ENCODE results near the gene FBLN7.

The FBLN7 gene

GRCh38 chr2:112140205-112140802 is 2.1 kb downstream of the FBLN7 start:
- H3K36me3 ChIP-seq (ENCODE audit: control insufficient read depth in 5 of 5, insufficient read depth in 5 of 5, low read length in 5 of 5), result no peaks in the 10 kb centered on the region
- peaks cover 0 to 7% (median 0%) of the 10 kb centered on the region in 5 donors for H3K9me3 ChIP-seq (ENCODE audit: control insufficient read depth in 5 of 5, low read length in 5 of 5)
- peaks cover 4 to 15% (median 9%) of the 10 kb centered on the region in 5 donors for H3K4me1 ChIP-seq (ENCODE audit: control insufficient read depth in 5 of 5, insufficient read depth in 5 of 5, low read length in 5 of 5)
- H3K27me3 ChIP-seq (ENCODE audit: control insufficient read depth in 5 of 5, insufficient read depth in 4 of 5, low read length in 5 of 5), result peaks cover 0 to 8% (median 3%) of the 10 kb centered on the region in 5 donors
- no peak overlapping the region for H3K9ac ChIP-seq (ENCODE audit: low read length in 5 of 5)
- H3K4me3 ChIP-seq (ENCODE audit: low read depth in 1 of 5, low read length in 5 of 5), result peak overlapping the region in 3 of 5 donors; percentile 48 to 55 (median 53)
- H3K27ac ChIP-seq (ENCODE audit: low read depth, low read length), result no peak overlapping the region

GRCh38 chr2:112140899-112141625 is 2.9 kb downstream of the FBLN7 start:
- H3K4me1 ChIP-seq (ENCODE audit: control insufficient read depth in 5 of 5, insufficient read depth in 5 of 5, low read length in 5 of 5), result peaks cover 4 to 15% (median 9%) of the 10 kb centered on the region in 5 donors
- no peak overlapping the region for H3K9ac ChIP-seq (ENCODE audit: low read length in 5 of 5)
- H3K27me3 ChIP-seq (ENCODE audit: control insufficient read depth in 5 of 5, insufficient read depth in 4 of 5, low read length in 5 of 5), result peaks cover 0 to 8% (median 3%) of the 10 kb centered on the region in 5 donors
- H3K4me3 ChIP-seq (ENCODE audit: low read depth in 1 of 5, low read length in 5 of 5), result peak overlapping the region in 1 of 5 donors; percentile 48
- peaks cover 0 to 7% (median 0%) of the 10 kb centered on the region in 5 donors for H3K9me3 ChIP-seq (ENCODE audit: control insufficient read depth in 5 of 5, low read length in 5 of 5)
- no peaks in the 10 kb centered on the region for H3K36me3 ChIP-seq (ENCODE audit: control insufficient read depth in 5 of 5, insufficient read depth in 5 of 5, low read length in 5 of 5)
- H3K27ac ChIP-seq (ENCODE audit: low read depth, low read length), result no peak overlapping the region

DNA sequence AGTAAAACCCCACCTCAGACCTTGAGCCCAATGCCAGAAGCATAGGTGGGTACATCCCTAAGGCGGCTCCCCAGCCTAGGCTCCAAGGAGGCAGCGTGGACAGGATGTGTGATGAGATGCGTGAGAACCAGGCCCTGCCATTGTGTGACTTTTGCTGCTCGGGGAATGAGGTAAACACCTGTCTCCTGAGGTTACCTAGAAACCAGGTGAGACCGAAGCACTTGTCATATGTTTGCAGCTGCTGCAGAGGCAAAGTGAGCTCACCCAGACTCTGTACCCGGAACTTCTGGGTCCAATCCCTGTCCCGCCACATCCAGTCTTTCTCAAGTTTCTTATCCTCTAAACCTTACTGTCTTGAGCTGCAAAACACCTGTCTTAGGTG is 3.4 kb downstream of the FBLN7 start:
- peaks cover 0 to 7% (median 0%) of the 10 kb centered on the region in 5 donors for H3K9me3 ChIP-seq (ENCODE audit: control insufficient read depth in 5 of 5, low read length in 5 of 5)
- H3K4me1 ChIP-seq (ENCODE audit: control insufficient read depth in 5 of 5, insufficient read depth in 5 of 5, low read length in 5 of 5), result peaks cover 4 to 15% (median 9%) of the 10 kb centered on the region in 5 donors
- H3K27me3 ChIP-seq (ENCODE audit: control insufficient read depth in 5 of 5, insufficient read depth in 4 of 5, low read length in 5 of 5), result peaks cover 0 to 8% (median 3%) of the 10 kb centered on the region in 5 donors
- H3K9ac ChIP-seq (ENCODE audit: low read length in 5 of 5), result no peak overlapping the region
- no peaks in the 10 kb centered on the region for H3K36me3 ChIP-seq (ENCODE audit: control insufficient read depth in 5 of 5, insufficient read depth in 5 of 5, low read length in 5 of 5)
- no peak overlapping the region for H3K27ac ChIP-seq (ENCODE audit: low read depth, low read length)
- H3K4me3 ChIP-seq (ENCODE audit: low read depth in 1 of 5, low read length in 5 of 5), result no peak overlapping the region

- H3K9me3 ChIP-seq (ENCODE audit: control insufficient read depth in 5 of 5, low read length in 5 of 5), result peaks cover 0 to 3% (median 0%) of the 10 kb centered on the region in 5 donors
- peaks cover 0 to 7% (median 2%) of the 10 kb centered on the region in 5 donors for H3K27me3 ChIP-seq (ENCODE audit: control insufficient read depth in 5 of 5, insufficient read depth in 4 of 5, low read length in 5 of 5)
- no peak overlapping the region for H3K27ac ChIP-seq (ENCODE audit: low read depth, low read length)
- H3K4me1 ChIP-seq (ENCODE audit: control insufficient read depth in 5 of 5, insufficient read depth in 5 of 5, low read length in 5 of 5), result peaks cover 3 to 19% (median 17%) of the 10 kb centered on the region in 5 donors
- no peaks in the 10 kb centered on the region for H3K36me3 ChIP-seq (ENCODE audit: control insufficient read depth in 5 of 5, insufficient read depth in 5 of 5, low read length in 5 of 5)
- H3K4me3 ChIP-seq (ENCODE audit: low read depth in 1 of 5, low read length in 5 of 5), result no peak overlapping the region
- no peak overlapping the region for H3K9ac ChIP-seq (ENCODE audit: low read length in 5 of 5)
These were observed 4.4 kb downstream of the FBLN7 start for GRCh38 chr2:112142525-112143078.

GRCh38 chr2:112143150-112143549 is 5.0 kb downstream of the FBLN7 start:
- no peak overlapping the region for H3K9ac ChIP-seq (ENCODE audit: low read length in 5 of 5)
- no peaks in the 10 kb centered on the region for H3K9me3 ChIP-seq (ENCODE audit: control insufficient read depth in 5 of 5, low read length in 5 of 5)
- H3K4me3 ChIP-seq (ENCODE audit: low read depth in 1 of 5, low read length in 5 of 5), result no peak overlapping the region
- no peaks in the 10 kb centered on the region for H3K36me3 ChIP-seq (ENCODE audit: control insufficient read depth in 5 of 5, insufficient read depth in 5 of 5, low read length in 5 of 5)
- H3K27ac ChIP-seq (ENCODE audit: low read depth, low read length), result no peak overlapping the region
- H3K4me1 ChIP-seq (ENCODE audit: control insufficient read depth in 5 of 5, insufficient read depth in 5 of 5, low read length in 5 of 5), result peaks cover 0 to 19% (median 16%) of the 10 kb centered on the region in 5 donors
- peaks cover 0 to 3% (median under 1%) of the 10 kb centered on the region in 5 donors for H3K27me3 ChIP-seq (ENCODE audit: control insufficient read depth in 5 of 5, insufficient read depth in 4 of 5, low read length in 5 of 5)

DNA sequence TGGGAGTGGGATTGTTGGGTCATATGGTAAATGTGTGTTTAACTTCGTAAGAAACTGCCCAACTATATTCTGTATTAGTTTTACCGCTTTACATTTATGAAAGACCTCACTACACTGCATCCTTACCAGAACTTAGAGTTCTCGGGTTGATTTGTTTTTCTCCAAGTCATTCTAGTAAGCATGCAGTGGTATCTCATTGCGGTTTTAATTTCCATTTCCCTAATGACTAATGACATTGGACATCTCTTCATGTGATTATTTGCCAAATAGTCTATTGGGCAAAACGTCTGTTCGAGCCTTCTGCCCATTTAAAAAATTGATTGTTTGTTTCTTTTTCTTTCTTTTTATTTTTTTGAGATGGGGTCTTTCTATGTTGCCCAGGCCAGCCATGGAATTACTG is 6.8 kb downstream of the FBLN7 start:
- H3K27me3 ChIP-seq (ENCODE audit: control insufficient read depth in 5 of 5, insufficient read depth in 4 of 5, low read length in 5 of 5), result peaks cover 0 to 3% (median 0%) of the 10 kb centered on the region in 5 donors
- H3K4me3 ChIP-seq (ENCODE audit: low read depth in 1 of 5, low read length in 5 of 5), result no peak overlapping the region
- H3K36me3 ChIP-seq (ENCODE audit: control insufficient read depth in 5 of 5, insufficient read depth in 5 of 5, low read length in 5 of 5), result no peaks in the 10 kb centered on the region
- H3K9ac ChIP-seq (ENCODE audit: low read length in 5 of 5), result no peak overlapping the region
- H3K27ac ChIP-seq (ENCODE audit: low read depth, low read length), result no peak overlapping the region
- H3K9me3 ChIP-seq (ENCODE audit: control insufficient read depth in 5 of 5, low read length in 5 of 5), result peaks cover 0 to 3% (median 0%) of the 10 kb centered on the region in 5 donors
- H3K4me1 ChIP-seq (ENCODE audit: control insufficient read depth in 5 of 5, insufficient read depth in 5 of 5, low read length in 5 of 5), result peaks cover 0 to 37% (median 32%) of the 10 kb centered on the region in 5 donors

DNA sequence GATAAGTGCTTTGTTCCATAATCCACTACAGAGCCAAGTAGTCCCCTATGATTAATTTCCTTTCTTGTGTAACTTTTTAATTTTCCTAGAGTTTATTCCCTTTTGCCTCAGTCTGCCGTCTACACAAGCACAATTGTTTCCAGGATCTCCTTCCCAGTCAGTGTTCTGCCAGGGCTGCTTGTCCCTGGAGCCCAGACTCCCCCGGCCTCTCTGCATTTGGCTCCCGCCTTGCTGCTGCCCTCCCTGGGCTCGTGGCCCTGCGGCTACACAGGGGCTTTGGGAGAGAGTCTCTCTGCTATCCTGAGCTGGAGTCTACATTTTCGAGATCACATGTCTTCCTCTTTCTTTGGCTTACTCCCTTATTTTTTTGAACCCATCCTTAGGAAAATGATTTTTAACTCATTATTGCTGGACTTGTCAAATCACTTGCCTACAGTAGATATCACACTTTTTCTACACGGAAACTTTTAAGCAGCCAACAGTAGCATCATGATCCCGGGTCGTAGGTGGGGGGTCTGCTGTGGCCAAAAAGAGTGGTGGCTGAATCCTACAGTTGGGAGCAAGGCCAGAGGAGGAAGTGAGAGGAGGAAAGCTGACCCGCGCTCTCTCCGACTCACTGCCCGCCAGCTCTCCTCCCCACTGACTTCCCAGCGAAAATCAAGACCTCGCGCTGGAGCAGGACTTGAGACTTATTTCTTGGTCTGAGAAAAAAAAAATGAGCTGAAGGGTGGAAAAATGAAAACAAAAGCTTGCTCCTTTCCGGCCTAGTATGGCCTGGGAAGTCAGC is 9.4 kb downstream of the FBLN7 start:
- peak overlapping the region in 1 of 5 donors; percentile 11 for H3K9ac ChIP-seq (ENCODE audit: low read length in 5 of 5)
- H3K9me3 ChIP-seq (ENCODE audit: control insufficient read depth in 5 of 5, low read length in 5 of 5), result peaks cover 0 to 3% (median 0%) of the 10 kb centered on the region in 5 donors
- H3K4me3 ChIP-seq (ENCODE audit: low read depth in 1 of 5, low read length in 5 of 5), result no peak overlapping the region
- peak overlapping the region; percentile 51 for H3K27ac ChIP-seq (ENCODE audit: low read depth, low read length)
- peaks cover 0 to 42% (median 39%) of the 10 kb centered on the region in 5 donors for H3K4me1 ChIP-seq (ENCODE audit: control insufficient read depth in 5 of 5, insufficient read depth in 5 of 5, low read length in 5 of 5)
- H3K36me3 ChIP-seq (ENCODE audit: control insufficient read depth in 5 of 5, insufficient read depth in 5 of 5, low read length in 5 of 5), result no peaks in the 10 kb centered on the region
- H3K27me3 ChIP-seq (ENCODE audit: control insufficient read depth in 5 of 5, insufficient read depth in 4 of 5, low read length in 5 of 5), result no peaks in the 10 kb centered on the region

- Histone ChIP-seq H3K27ac (ENCODE audit: low read depth, low read length) (peak overlapping the region; percentile 51), H3K9me3 (ENCODE audit: control insufficient read depth in 5 of 5, low read length in 5 of 5) (peaks cover 0 to 3% (median 0%) of the 10 kb centered on the region in 5 donors), H3K4me3 (ENCODE audit: low read depth in 1 of 5, low read length in 5 of 5) (no peak overlapping the region), H3K27me3 (ENCODE audit: control insufficient read depth in 5 of 5, insufficient read depth in 4 of 5, low read length in 5 of 5) (no peaks in the 10 kb centered on the region), H3K9ac (ENCODE audit: low read length in 5 of 5) (no peak overlapping the region), H3K36me3 (ENCODE audit: control insufficient read depth in 5 of 5, insufficient read depth in 5 of 5, low read length in 5 of 5) (no peaks in the 10 kb centered on the region), H3K4me1 (ENCODE audit: control insufficient read depth in 5 of 5, insufficient read depth in 5 of 5, low read length in 5 of 5) (peaks cover 2 to 45% (median 42%) of the 10 kb centered on the region in 5 donors)
These were observed 10.3 kb downstream of the FBLN7 start for GRCh38 chr2:112148477-112148876.

GRCh38 chr2:112149194-112149593 is 11.0 kb downstream of the FBLN7 start:
- Histone ChIP-seq H3K36me3 (ENCODE audit: control insufficient read depth in 5 of 5, insufficient read depth in 5 of 5, low read length in 5 of 5) (no peaks in the 10 kb centered on the region), H3K27ac (ENCODE audit: low read depth, low read length) (peak overlapping the region; percentile 66)

More at GRCh38 chr2:112149194-112149593, 11.0 kb downstream of the FBLN7 start:
- H3K4me3 ChIP-seq (ENCODE audit: low read depth in 1 of 5, low read length in 5 of 5), result no peak overlapping the region
- H3K9me3 ChIP-seq (ENCODE audit: control insufficient read depth in 5 of 5, low read length in 5 of 5), result peaks cover 0 to 3% (median 0%) of the 10 kb centered on the region in 5 donors
- peaks cover 2 to 47% (median 42%) of the 10 kb centered on the region in 5 donors for H3K4me1 ChIP-seq (ENCODE audit: control insufficient read depth in 5 of 5, insufficient read depth in 5 of 5, low read length in 5 of 5)
- H3K9ac ChIP-seq (ENCODE audit: low read length in 5 of 5), result no peak overlapping the region
- no peaks in the 10 kb centered on the region for H3K27me3 ChIP-seq (ENCODE audit: control insufficient read depth in 5 of 5, insufficient read depth in 4 of 5, low read length in 5 of 5)
